ENCODE data around the gene NTNG1. TPM values are rescaled to one million over a fixed set of nuclear protein-coding genes. Genes with fewer than 3 reads are reported as not detected.

The NTNG1 gene
- total and polyA plus RNA-seq, 10 of the 15 experiments (the other 5 are each of a cell fraction or from before 2014, with no cell fraction given) = 0.18 to 2.3 (median 1.1) TPM; not detected in 1

- POLR2A ChIA-PET = no interaction called here
Measured at GRCh38 chr1:107244709-107245500, 104.1 kb downstream of the NTNG1 start.

More at GRCh38 chr1:107244709-107245500, 104.1 kb downstream of the NTNG1 start:
- no TSS peak for BruUV-seq (replicated peaks)
- Histone ChIP-seq H3K4me3 (no peak overlapping the region), H3K79me2 (ENCODE audit: control insufficient read depth, insufficient read depth, low read length) (no peaks in the 10 kb centered on the region), H3K27me3 (replicated peaks in 1 of 2; ENCODE audit: control insufficient read depth in 2 of 2, insufficient read depth in 2 of 2, low read length in 1 of 2) (no peaks in the 10 kb centered on the region), H3K9me3 (replicated peaks; ENCODE audit: control insufficient read depth, insufficient read depth, low read length) (no peaks in the 10 kb centered on the region), H3K27ac (ENCODE audit: control insufficient read depth, insufficient read depth) (no peak overlapping the region), H3K4me1 (ENCODE audit: control insufficient read depth, insufficient read depth, low read length) (no peaks in the 10 kb centered on the region; the same call in 1 of the 2 replicates), H3K36me3 (ENCODE audit: control insufficient read depth in 2 of 2, insufficient read depth in 2 of 2, low read length in 1 of 2) (no peaks in the 10 kb centered on the region), H3K9ac (ENCODE audit: control insufficient read depth, insufficient read depth, low read length) (no peak overlapping the region), H2AFZ (ENCODE audit: control insufficient read depth, low read depth, low read length) (no peak overlapping the region), H4K20me1 (ENCODE audit: control insufficient read depth, insufficient read depth) (no peaks in the 10 kb centered on the region), H3K4me2 (ENCODE audit: control insufficient read depth, insufficient read depth) (no peak overlapping the region)
- ATAC-seq (no peak), FAIRE-seq (no peak), DNase-seq (ENCODE audit: low read depth, low spot score) (no peak)
- 65% methylated on average over 7 of the region's 7 CpGs for WGBS (ENCODE audit: insufficient coverage, insufficient replicate concordance, low lambda C conversion rate, missing lambda C conversion rate)
- RAD21 ChIA-PET (ENCODE audit: unreplicated experiment) = no interaction called here
- CTCF ChIA-PET = interaction anchor here (0.7 to 0.8 kb wide), 2 partner anchors 22 to 230 kb away, joined by 3 read pairs; no protein-coding TSS in a partner anchor
- TF ChIP-seq ZNF592 (IDR thresholded peaks at IDR 0.05) (no peak), SMAD5 (IDR thresholded peaks at IDR 0.05; ENCODE audit: low read depth) (no peak), NBN (IDR thresholded peaks at IDR 0.05) (no peak), IKZF2 (IDR thresholded peaks at IDR 0.05) (no peak), ATF3 (IDR thresholded peaks at IDR 0.05; ENCODE audit: borderline replicate concordance, extremely low read depth, low read depth, low read length) (no peak), PKNOX1 (IDR thresholded peaks at IDR 0.05) (no peak)
- TF ChIP-seq, protein P1, sequence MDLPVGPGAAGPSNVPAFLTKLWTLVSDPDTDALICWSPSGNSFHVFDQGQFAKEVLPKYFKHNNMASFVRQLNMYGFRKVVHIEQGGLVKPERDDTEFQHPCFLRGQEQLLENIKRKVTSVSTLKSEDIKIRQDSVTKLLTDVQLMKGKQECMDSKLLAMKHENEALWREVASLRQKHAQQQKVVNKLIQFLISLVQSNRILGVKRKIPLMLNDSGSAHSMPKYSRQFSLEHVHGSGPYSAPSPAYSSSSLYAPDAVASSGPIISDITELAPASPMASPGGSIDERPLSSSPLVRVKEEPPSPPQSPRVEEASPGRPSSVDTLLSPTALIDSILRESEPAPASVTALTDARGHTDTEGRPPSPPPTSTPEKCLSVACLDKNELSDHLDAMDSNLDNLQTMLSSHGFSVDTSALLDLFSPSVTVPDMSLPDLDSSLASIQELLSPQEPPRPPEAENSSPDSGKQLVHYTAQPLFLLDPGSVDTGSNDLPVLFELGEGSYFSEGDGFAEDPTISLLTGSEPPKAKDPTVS (IDR thresholded peaks at IDR 0.05; ENCODE audit: low read depth, low read length) = no peak
- in situ Hi-C loops (cut with MboI) = no loop called here
- intact Hi-C loops (cut with micrococcal nuclease; ENCODE audit: unreplicated experiment) = no loop called here
- SMC1A ChIA-PET (ENCODE audit: uncharacterized antibody, unreplicated experiment) = no interaction called here
